NK-92 treated with Interleukin-12 subunit alpha and Interleukin-12 subunit beta, amount 100 ng/mL, for 24 hours (cell line): ENCODE results near the gene FAM124A.

Experiments used
- DNase-seq: peaks from one replicate; lab custom pipeline; 2025; lab: John Stamatoyannopoulos, UW

FAM124A gene

GRCh38 chr13:51221108-51221507 is 1.1 kb upstream of the FAM124A start:
- no peak for DNase-seq

GRCh38 chr13:51221674-51222036 is 543 bp upstream of the FAM124A start:
- DNase-seq = no peak

- DNase-seq = no peak
Measured at GRCh38 chr13:51222686-51223559, 725 bp downstream of the FAM124A start.

- no peak for DNase-seq
Measured at GRCh38 chr13:51223560-51224270, 1.5 kb downstream of the FAM124A start.

- no peak for DNase-seq
Measured at GRCh38 chr13:51225029-51225428, 2.8 kb downstream of the FAM124A start.

GRCh38 chr13:51227404-51227803 is 5.2 kb downstream of the FAM124A start:
- no peak for DNase-seq

GRCh38 chr13:51229101-51229719 is 7.0 kb downstream of the FAM124A start:
- DNase-seq = no peak

GRCh38 chr13:51229731-51230130 is 7.5 kb downstream of the FAM124A start:
- no peak for DNase-seq

- DNase-seq = no peak
Measured at GRCh38 chr13:51230477-51231105, 8.4 kb downstream of the FAM124A start.

GRCh38 chr13:51231456-51231855 is 9.3 kb downstream of the FAM124A start:
- DNase-seq = no peak

- DNase-seq = no peak
Measured at GRCh38 chr13:51232328-51232727, 10.1 kb downstream of the FAM124A start.

- no peak for DNase-seq
Measured at GRCh38 chr13:51233117-51233826, 11.1 kb downstream of the FAM124A start.

- no peak for DNase-seq
Measured at GRCh38 chr13:51234676-51235075, 12.5 kb downstream of the FAM124A start.

- DNase-seq = no peak
Measured at GRCh38 chr13:51235186-51235585, 13.0 kb downstream of the FAM124A start.

- no peak for DNase-seq
Measured at GRCh38 chr13:51235756-51236490, 13.7 kb downstream of the FAM124A start.

- no peak for DNase-seq
Measured at GRCh38 chr13:51236491-51236792, 14.2 kb downstream of the FAM124A start.

GRCh38 chr13:51237386-51237785 is 15.2 kb downstream of the FAM124A start:
- DNase-seq = no peak

- no peak for DNase-seq
Measured at GRCh38 chr13:51237887-51238286, 15.7 kb downstream of the FAM124A start.

- DNase-seq = no peak
Measured at GRCh38 chr13:51240178-51240577, 18.0 kb downstream of the FAM124A start.

- DNase-seq = no peak
Measured at GRCh38 chr13:51240958-51241357, 18.8 kb downstream of the FAM124A start.

- DNase-seq = no peak
Measured at GRCh38 chr13:51241720-51242119, 19.5 kb downstream of the FAM124A start.
